Endothelial cell of umbilical vein (primary cell): ENCODE data around the gene NDFIP1.

ENCODE experiments used
- CTCF ChIP-seq, 2 donors: IDR thresholded peaks; 1 replicate in 1 of 2; 2 replicates in 1 of 2; pipeline ENCODE4 v1.5.1; 2011; ENCODE audit warnings: low read length in 2 of 2, mild to moderate bottlenecking in 2 of 2, moderate library complexity in 2 of 2, control low read depth in 1 of 2, inconsistent platforms in 1 of 2, low read depth in 1 of 2; ENCODE audit not compliant: insufficient read depth in 1 of 2; ENCODE audit errors: extremely low read depth in 1 of 2
- EZH2 ChIP-seq: IDR thresholded peaks from 2 replicates; pipeline ENCODE4 v1.6.1; 2012; ENCODE audit warnings: borderline replicate concordance, low read depth, mild to moderate bottlenecking, moderate library complexity, low read length, inconsistent platforms; ENCODE audit not compliant: severe bottlenecking
- FOS ChIP-seq: IDR thresholded peaks from 2 replicates; pipeline ENCODE4 v1.6.1; 2011; ENCODE audit warnings: mild to moderate bottlenecking, low read length, moderate library complexity, borderline replicate concordance; ENCODE audit not compliant: insufficient read depth
- GATA2 ChIP-seq: IDR thresholded peaks from 2 replicates; pipeline ENCODE4 v1.7.0; 2011; ENCODE audit warnings: low read depth, mild to moderate bottlenecking, moderate library complexity, mixed read lengths, low read length; ENCODE audit not compliant: insufficient read length, insufficient read depth
- POLR2A ChIP-seq: IDR thresholded peaks from 2 replicates; pipeline ENCODE4 v1.6.1; 2012; ENCODE audit warnings: low read depth, mild to moderate bottlenecking, control low read depth, low read length
- POLR2AphosphoS5 ChIP-seq: IDR thresholded peaks from 2 replicates; pipeline ENCODE4 v1.6.1; 2012; ENCODE audit warnings: low read depth, mild to moderate bottlenecking, control low read depth, low read length, moderate library complexity; ENCODE audit not compliant: insufficient read depth
- TF ChIP-seq, protein P1 (sequence below): IDR thresholded peaks from 2 replicates; pipeline ENCODE4 v1.6.1; 2011; ENCODE audit not compliant: insufficient read depth, insufficient read length

DNA sequence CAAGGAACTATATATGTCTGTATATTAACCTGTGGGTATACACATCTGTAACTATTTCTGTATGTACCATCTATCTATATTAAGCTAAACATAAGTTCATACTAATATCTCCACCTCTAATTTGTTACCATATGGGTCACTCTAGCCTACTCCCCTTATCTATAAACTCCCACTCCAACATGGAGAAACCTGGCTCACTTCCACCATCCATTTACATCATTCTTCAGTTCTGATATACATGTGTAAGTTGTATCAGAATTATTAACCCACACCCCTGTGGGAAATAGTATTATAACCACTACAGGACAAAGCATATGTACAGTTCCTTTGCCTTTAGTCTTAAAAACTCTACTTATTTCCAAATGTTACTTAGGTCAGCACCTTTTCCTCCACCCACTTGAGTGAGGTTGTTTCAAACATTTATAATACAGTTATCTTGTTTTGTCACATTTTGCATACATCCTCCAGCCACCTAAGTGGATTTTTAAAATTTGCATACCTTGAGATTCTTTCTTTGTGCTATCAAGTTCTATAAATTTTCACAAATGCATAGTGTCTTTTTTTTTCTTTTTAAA lies 10.6 kb downstream of the NDFIP1 start:
- TF ChIP-seq CTCF (IDR thresholded peaks at IDR 0.05; ENCODE audit: extremely low read depth in 1 of 2, insufficient read depth in 1 of 2, low read depth in 1 of 2, low read length in 2 of 2): no peak
- no peak for TF ChIP-seq POLR2AphosphoS5
- TF ChIP-seq, protein P1, sequence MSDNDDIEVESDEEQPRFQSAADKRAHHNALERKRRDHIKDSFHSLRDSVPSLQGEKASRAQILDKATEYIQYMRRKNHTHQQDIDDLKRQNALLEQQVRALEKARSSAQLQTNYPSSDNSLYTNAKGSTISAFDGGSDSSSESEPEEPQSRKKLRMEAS: no peak
- TF ChIP-seq POLR2A: no peak
- TF ChIP-seq FOS: no peak
- TF ChIP-seq EZH2: no peak
- no peak for TF ChIP-seq GATA2
